NCI-H460 (cell line): ENCODE results near the gene KCNMA1. TPM values are rescaled to one million over a fixed set of nuclear protein-coding genes. Genes with fewer than 3 reads are reported as not detected.
"Not testable (repeated sequence)": the region's sequence is repeated elsewhere in the genome, so short reads cannot be mapped to it uniquely, and the experiment has no call there.

Source experiments
- DNase-seq: peaks from one replicate; pipeline ENCODE4 v3.0.0-alpha.2; 2016; ENCODE audit warnings: low read depth; ENCODE audit errors: extremely low read depth
- total RNA-seq: library from RNA; depleted of rRNA; stranded (reverse); fragments of >200 nt; shearing (Covaris generic); gene quantifications from 2 replicates; pipeline ENCODE4 v1.2.3, GENCODE V29; 2014

The KCNMA1 gene
- total RNA-seq, 1 experiment from 2014 or later: 0.54 TPM

DNA sequence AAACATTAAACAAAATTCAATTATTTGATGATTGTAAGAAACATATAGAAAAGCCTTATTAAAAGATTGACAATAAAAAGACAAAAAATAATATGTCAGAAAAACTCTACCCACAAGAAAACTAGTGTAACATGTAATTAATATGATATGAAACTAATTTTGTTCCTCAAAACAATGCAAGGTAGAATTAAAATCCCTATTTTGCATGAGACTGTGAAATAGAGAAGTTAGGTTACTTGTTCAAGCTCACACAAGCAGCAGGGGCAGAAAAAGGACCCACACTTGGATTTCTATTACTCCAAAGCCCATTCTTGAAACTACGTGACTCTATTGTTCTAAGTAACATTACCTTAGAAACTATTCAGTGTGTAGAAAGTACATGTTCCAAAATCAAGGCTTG, 96.4 kb downstream of the KCNMA1 start:
- no peak for DNase-seq

DNA sequence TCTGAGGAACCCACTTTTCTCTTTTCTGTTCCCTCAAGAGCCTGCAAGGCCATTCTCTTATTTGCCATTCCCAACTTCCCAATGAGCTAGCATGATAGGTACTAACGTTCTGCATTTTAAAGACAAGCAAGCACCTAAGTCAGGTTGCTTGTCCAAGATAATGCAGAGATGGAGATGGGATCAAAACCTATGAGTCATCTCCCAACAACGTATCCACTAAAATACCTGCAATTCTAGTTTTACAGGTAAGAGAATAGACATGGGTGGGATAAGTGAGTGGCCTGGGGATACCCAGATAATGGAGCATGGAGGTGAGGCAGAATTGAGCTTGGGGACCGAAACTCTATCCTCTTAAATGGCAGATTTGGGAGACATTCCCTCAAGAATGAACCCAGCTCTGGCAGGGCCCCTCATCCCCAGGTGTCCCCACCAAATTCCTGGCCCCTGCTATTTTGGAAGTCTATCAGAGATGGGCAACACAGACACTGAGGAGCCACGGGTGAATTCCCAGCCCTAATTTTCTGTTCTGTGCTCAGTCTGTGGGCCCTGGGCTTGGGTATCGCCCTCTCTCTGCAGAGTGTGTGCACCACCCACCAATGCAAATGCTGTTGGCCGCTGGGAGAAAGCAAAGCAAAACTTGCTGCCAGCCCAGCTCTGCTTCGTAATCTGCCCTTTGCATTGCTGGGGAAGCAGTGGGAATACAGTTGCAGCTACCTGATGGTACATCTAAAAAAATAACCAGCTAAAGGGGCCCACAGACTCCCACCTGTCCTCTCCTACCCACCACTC, 98.3 kb downstream of the KCNMA1 start:
- DNase-seq: no peak

- no peak for DNase-seq
Measured at GRCh38 chr10:77537720-77538373, 99.8 kb downstream of the KCNMA1 start.

GRCh38 chr10:77537071-77537470, 100.5 kb downstream of the KCNMA1 start:
- DNase-seq: no peak

DNA sequence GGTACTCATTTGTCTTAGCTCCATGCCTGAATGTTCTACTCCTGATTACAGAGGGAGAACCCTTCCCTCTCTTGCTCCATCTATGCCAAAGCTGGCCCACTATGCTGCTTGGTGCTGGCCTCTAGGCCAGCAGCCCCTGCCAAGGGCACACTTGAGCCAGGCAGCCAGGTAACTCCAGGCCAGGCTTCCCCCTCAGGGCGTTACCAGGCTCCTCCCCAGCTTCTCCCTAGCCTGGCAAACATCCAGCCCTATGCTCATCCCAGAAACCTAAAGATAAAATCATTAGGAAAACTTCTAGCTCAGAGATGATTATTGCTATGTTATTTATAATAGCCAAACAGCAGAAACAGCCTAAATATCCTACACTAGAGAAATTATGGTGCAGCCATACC, 103.7 kb downstream of the KCNMA1 start:
- DNase-seq: no peak

GRCh38 chr10:77533146-77533886, 104.3 kb downstream of the KCNMA1 start:
- no peak for DNase-seq

- no peak for DNase-seq
Measured at GRCh38 chr10:77532068-77532467, 105.5 kb downstream of the KCNMA1 start.

DNA sequence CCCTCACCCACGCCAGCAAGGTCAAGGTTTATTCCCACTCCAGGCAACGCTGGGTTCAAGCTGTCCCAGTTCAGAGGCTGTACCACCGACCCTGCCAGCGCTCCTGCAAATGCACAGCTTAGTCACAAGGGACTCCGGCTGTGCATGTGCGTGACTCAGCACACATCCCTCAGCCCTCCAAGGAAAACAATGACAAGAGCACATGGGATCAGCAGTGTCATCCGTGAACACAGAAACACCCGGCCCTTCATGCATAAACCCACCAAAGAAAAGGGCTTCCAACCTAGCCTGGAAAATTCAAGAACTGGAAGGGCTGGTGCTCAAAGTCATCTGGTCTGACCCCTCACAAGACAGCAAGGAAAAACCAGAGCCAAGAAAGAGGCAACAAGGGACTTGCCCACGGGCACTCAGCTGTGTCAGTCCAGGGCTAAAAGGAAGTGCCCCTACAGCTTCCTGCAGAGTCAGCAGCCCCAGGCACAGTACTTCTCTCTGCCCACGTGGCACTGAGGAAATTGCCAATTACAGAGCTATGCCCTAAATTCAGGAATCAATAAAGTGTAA, 106.1 kb downstream of the KCNMA1 start:
- peak; percentile 79 for DNase-seq

- DNase-seq: no peak
Measured at GRCh38 chr10:77530011-77530410, 107.6 kb downstream of the KCNMA1 start.

DNA sequence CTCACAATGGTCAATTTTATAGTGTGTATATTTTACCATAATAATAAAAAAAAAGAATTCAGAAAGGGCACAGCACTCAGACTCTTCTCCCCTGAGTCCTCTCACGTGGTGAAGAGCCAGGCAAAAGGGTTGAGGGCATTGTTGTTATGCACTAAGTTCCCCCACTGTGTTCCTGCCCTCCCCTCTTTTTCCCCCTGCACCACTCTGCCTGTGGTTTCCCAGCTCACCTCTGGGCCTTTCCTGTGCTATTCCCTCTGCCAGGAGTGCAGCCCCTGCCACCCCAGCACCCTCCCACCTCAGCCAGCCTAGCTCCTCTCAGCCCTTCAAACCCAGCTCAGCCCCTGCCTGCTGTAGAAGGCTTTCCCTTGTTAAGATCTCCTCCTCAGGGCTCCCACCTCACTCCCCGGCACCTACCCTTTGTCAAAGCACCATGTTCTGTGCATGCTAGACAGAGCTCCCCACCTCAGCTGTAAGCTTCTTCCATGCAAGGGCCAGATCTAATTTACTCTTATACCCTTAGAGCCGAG, 108.5 kb downstream of the KCNMA1 start:
- DNase-seq: no peak

DNA sequence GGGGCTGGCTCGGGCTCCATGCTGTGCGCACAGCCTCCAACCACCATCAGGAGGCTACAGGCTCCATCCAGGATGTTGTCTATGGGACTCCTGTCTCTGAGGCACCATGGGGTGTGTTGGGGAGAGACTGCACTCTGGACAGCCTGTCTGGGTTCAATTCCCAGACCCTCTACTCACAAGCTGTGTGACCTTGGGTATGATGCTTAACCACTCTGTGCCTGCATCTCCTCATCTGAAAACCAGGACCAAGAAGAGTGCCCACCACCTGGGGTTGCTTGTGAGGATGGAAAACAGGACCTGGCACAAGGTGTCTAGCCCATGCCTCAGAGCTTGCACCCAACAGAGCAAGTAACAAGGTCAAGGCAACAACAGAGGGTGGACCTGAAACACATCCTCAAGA, 109.8 kb downstream of the KCNMA1 start:
- no peak for DNase-seq

- no peak for DNase-seq
Measured at GRCh38 chr10:77526868-77527617, 110.6 kb downstream of the KCNMA1 start.

DNA sequence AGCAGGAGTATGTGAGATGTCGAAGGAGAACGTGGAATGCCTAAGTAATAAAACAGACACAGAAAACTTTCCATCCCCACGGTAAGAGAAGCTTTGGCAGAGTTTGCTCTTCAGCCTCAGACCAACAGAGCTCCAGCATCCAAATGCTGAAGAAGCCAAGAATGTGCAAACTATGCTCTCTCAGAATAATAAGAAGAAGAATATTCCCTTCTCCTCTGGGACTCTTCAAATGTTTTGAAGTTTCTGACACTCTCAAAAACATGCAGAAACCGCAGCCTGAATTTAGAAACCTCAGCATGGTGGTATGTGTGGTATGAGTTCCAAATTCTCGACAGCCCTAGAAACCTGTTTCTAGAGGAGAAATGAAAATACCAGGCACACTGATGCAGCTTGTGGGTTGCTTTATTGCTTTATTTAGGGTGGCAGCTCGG, 113.3 kb downstream of the KCNMA1 start:
- no peak for DNase-seq

DNA sequence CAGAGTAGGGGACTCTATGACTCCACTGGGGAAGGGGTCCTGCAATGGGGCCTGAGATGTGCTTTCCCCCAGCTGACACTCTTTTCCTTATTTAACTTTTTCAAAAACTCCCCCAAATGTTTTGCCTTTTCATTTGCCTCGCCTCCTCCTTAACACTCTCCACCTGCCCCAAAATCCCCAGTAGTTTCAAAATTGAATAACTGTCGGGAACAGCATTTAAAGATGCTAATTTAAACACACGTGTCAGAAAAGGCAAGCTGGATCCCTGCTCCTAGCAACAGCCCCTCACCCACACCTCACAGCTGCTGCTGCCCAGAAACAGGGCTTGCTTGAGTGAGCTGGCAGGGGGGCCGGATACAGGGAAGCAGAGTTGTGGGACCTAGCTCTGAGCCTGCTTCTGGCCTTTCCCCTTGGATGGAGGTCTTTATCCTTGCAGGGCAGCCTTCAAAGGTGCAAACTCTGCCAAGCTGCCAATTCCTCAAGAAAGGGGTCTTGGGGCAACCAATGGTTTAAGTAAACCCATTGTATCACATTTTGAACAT, 115.3 kb downstream of the KCNMA1 start:
- no peak for DNase-seq

DNA sequence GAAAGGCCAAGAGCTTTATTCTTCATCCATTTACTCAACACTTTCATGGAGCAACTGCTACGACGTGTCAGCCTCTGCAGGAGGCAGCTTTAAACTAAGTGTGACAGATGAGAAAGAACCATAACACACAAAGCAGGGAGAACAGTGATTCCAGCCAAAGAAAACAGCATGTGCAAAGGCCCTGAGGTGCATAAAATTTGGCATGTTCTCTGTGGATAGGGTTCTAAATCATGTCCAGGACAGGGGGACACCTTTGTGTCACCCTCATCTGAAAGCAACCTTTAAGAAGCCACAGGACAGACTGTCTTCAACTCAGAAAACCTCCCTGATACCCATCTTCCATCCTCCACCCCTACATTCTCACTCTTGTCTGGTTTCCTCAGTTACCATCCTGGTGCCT, 116.6 kb downstream of the KCNMA1 start:
- no peak for DNase-seq

DNA sequence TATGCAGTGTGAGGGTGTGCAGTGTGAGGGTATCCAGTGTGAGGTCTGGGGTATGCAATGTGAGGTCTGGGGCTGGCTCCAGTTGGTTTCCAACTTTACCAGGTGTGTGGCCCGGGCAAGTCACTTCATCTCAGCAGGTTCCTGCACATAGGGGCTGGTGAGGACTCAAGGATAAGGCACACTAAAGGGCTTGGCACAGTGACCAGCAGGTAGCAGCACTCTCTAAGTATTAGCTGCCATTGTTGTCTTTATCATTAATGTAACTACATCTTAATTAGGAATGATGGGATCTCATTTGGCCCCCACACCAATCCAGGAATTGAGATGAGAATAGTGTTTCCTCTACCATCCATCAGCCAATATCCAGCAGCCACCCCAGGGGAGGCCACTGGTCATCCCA, 117.3 kb downstream of the KCNMA1 start:
- no peak for DNase-seq

DNA sequence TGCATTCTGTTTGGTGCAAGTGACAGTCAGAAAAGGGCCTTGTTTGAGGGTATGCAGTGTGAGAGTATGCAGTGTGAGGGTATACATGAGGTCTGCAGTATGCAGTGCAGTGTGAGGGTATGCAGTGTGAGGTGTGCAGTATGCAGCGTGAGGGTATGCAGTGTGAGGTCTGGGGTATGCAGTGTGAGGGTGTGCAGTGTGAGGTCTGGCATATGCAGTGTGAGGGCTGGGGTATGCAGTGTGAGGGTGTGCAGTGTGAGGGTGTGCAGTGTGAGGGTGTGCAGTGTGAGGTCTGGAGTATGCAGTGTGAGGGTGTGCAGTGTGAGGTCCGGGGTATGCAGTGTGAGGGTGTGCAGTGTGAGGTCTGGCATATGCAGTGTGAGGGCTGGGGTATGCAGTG, 117.8 kb downstream of the KCNMA1 start:
- DNase-seq: not testable (repeated sequence)

- DNase-seq: no peak
Measured at GRCh38 chr10:77518910-77519274, 118.7 kb downstream of the KCNMA1 start.

DNA sequence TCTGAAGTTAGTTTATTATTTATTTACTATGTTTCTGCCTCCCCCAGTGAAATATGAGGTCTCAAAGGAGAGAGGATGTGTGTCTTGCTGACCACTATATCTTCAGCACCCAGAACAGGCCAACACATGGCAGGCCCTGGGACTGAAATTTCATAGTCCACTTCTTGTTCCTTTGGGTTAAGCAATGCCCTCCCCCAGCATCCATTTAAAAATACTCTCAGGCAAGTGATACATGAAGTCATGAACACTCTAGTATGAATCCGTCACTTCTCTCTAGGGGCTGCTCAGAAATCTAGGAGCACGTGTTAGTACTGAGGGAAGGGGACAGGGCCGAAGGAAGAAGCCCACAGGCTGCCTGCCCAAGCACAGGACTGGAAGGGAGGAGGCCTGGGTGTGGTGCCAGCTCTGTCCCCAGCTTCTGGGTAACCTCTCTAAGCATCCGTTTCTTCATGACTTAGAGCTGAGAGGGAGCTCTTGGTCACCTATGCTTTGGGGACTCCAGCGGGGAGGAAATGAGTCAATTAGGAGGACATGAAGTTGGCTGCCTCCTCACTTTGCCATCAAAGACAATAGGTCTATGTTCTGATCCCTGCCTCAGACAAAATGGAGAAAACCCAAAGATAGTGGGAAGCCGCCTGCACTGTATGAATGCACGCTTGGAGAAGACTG, 119.2 kb downstream of the KCNMA1 start:
- no peak for DNase-seq

GRCh38 chr10:77516575-77516974, 121.0 kb downstream of the KCNMA1 start:
- no peak for DNase-seq
